Measurements from ENCODE around the gene PTPRT. TPM values are rescaled to one million over a fixed set of nuclear protein-coding genes. Genes with fewer than 3 reads are reported as not detected.

PTPRT gene
- total and polyA plus RNA-seq, 4 donors = 10.7 to 46.1 (median 32.0) TPM

DNA sequence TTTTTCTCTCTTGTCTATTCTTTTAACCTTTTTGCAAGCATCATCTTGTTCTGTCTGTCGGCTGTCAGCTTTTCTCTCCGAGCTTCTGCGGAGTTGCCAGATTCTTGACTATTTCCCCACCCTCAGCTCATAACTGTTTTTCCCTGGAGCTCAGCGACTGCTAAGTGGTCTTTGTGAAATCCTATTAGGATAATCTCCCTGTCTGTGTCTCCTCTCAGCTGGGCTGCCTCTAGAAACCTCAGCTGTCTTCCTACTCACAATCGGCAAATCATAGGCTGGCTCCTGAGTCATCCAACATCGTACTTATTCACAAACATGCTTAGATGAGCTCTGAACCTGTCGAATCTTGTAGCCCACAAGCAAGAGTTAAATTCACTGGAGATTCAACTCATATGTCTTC lies 332.3 kb downstream of the PTPRT start:
- Histone ChIP-seq H3K4me3 (ENCODE audit: low read depth, low read length) (no peak overlapping the region), H3K27ac (ENCODE audit: low read depth, low read length) (no peak overlapping the region), H3K9me3 (ENCODE audit: control insufficient read depth, insufficient read depth, low read length) (no peaks in the 10 kb centered on the region), H3K27me3 (ENCODE audit: control insufficient read depth, insufficient read depth, low read length) (no peaks in the 10 kb centered on the region), H3K36me3 (ENCODE audit: control insufficient read depth, insufficient read depth, low read length) (no peaks in the 10 kb centered on the region), H3K4me1 (ENCODE audit: control insufficient read depth, insufficient read depth, low read length) (no peaks in the 10 kb centered on the region)
- peak in 2 of 6 donors; percentile 33 for DNase-seq (ENCODE audit: low read depth in 4 of 6, low spot score in 6 of 6)
- 65% methylated on average over 7 of the region's 7 CpGs for WGBS (ENCODE audit: insufficient coverage)

DNA sequence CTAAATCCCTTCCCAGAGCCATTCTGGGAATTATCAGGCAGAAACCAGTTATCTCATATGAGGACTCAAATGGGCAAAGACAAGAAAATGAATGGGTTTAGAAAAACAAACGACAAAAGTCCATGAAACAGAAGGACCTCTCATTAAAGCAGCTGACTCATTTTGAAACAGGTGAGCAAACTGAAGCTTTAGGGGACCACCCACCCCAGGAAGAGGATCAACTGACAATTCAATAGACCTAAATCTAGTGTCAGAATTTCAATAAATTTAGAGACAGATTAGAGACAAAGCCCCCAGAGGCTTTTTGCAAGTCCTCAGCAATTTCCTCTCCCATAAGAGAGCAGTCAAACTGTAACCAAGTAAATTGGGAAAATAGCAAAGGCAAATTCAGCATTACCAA lies 333.8 kb downstream of the PTPRT start:
- no peak for DNase-seq (ENCODE audit: low read depth in 4 of 6, low spot score in 6 of 6)
- Histone ChIP-seq H3K4me3 (ENCODE audit: low read depth, low read length) (no peak overlapping the region), H3K9me3 (ENCODE audit: control insufficient read depth, insufficient read depth, low read length) (no peaks in the 10 kb centered on the region), H3K36me3 (ENCODE audit: control insufficient read depth, insufficient read depth, low read length) (no peaks in the 10 kb centered on the region), H3K27ac (ENCODE audit: low read depth, low read length) (no peak overlapping the region), H3K27me3 (ENCODE audit: control insufficient read depth, insufficient read depth, low read length) (no peaks in the 10 kb centered on the region), H3K4me1 (ENCODE audit: control insufficient read depth, insufficient read depth, low read length) (no peaks in the 10 kb centered on the region)
- no CpG with 5 or more reads among the region's 1 CpG for WGBS (ENCODE audit: insufficient coverage)

DNA sequence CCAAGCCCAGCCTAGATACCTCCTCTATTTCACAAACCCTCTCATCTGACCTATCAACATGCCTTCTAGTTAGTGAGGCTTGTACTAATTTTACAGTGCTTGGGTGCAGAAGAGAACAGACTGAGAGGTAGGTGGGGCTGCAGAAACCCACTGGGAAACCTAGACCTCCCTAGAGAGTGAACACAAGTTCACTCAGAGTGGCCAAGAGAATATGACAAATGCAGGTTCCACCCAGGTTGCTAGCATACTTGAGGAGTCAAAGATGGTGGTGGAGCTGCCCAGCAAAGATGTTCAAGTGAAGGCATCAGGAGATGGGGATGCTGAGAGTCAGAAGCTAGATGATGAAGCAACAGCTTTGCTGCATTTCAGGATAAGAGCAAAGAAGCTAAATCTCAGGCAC lies 337.0 kb downstream of the PTPRT start:
- no peaks in the 10 kb centered on the region for H3K36me3 ChIP-seq (ENCODE audit: control insufficient read depth, insufficient read depth, low read length)
- no peaks in the 10 kb centered on the region for H3K4me1 ChIP-seq (ENCODE audit: control insufficient read depth, insufficient read depth, low read length)
- H3K27me3 ChIP-seq (ENCODE audit: control insufficient read depth, insufficient read depth, low read length) = no peaks in the 10 kb centered on the region
- no peak overlapping the region for H3K27ac ChIP-seq (ENCODE audit: low read depth, low read length)
- no peak overlapping the region for H3K4me3 ChIP-seq (ENCODE audit: low read depth, low read length)
- H3K9me3 ChIP-seq (ENCODE audit: control insufficient read depth, insufficient read depth, low read length) = no peaks in the 10 kb centered on the region
- no peak for DNase-seq (ENCODE audit: low read depth in 4 of 6, low spot score in 6 of 6)

DNA sequence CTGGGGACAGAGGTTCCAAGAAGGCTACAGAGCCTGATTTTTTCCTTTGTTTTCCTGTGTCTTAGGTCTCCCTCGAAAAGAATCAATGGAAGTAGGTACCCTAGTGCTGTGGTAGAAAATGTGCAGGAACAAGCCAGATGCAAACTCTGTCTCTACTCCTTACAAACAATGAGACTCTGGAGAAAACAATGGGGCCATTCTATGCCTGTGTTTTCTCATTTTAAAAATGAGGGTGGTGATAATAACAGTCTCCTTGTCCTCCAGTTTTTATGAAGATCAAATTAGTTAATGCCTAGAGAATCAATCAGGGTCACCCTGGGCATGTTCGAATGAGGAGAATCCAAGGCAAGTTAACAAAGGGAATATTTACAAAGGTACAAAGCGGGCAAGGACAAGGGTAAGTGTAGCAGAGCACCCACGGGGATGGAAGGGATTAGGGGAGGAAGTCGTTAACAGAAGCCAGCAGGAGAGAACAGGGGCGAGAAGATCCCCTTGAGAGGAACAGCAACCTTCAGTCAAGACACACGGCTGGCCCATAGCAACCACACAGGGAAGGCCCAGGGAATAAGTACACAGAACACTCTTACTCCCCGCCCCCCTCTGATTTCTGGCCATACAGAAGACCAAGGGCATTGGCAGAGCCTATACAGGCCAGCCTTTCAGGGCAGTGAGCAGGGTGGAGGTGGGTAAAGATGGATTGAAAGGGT lies 342.8 kb downstream of the PTPRT start:
- Histone ChIP-seq H3K9me3 (ENCODE audit: control insufficient read depth, insufficient read depth, low read length) (no peaks in the 10 kb centered on the region), H3K27ac (ENCODE audit: low read depth, low read length) (no peak overlapping the region), H3K4me1 (ENCODE audit: control insufficient read depth, insufficient read depth, low read length) (no peaks in the 10 kb centered on the region), H3K36me3 (ENCODE audit: control insufficient read depth, insufficient read depth, low read length) (no peaks in the 10 kb centered on the region), H3K27me3 (ENCODE audit: control insufficient read depth, insufficient read depth, low read length) (no peaks in the 10 kb centered on the region), H3K4me3 (ENCODE audit: low read depth, low read length) (no peak overlapping the region)
- WGBS (ENCODE audit: insufficient coverage) = 78% methylated on average over 5 of the region's 8 CpGs
- no peak for DNase-seq (ENCODE audit: low read depth in 4 of 6, low spot score in 6 of 6)

DNA sequence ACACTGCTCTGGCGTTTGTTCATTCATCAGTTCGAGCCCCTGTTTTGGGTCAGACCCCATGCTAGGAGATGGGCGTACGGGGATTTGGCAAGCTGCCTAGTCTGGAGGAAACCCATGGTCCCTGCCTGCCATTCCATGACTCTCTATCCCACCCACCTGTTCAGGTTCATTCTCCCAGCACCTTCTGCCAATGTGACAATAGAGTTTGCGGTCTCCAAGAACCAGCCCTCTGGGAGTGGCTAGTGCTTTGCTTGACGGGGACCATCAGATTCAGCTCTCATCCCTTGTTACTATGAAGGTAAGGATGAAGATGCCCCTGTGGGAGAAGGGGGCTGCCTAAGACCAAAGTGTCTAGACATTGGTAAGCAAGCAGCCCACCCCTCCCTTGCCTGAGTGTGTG lies 345.0 kb downstream of the PTPRT start:
- DNase-seq (ENCODE audit: low read depth in 4 of 6, low spot score in 6 of 6) = no peak
- Histone ChIP-seq H3K27me3 (ENCODE audit: control insufficient read depth, insufficient read depth, low read length) (no peaks in the 10 kb centered on the region), H3K4me3 (ENCODE audit: low read depth, low read length) (no peak overlapping the region), H3K9me3 (ENCODE audit: control insufficient read depth, insufficient read depth, low read length) (no peaks in the 10 kb centered on the region), H3K36me3 (ENCODE audit: control insufficient read depth, insufficient read depth, low read length) (no peaks in the 10 kb centered on the region), H3K27ac (ENCODE audit: low read depth, low read length) (no peak overlapping the region), H3K4me1 (ENCODE audit: control insufficient read depth, insufficient read depth, low read length) (no peaks in the 10 kb centered on the region)
- WGBS (ENCODE audit: insufficient coverage) = 83% methylated on average over 5 of the region's 6 CpGs

DNA sequence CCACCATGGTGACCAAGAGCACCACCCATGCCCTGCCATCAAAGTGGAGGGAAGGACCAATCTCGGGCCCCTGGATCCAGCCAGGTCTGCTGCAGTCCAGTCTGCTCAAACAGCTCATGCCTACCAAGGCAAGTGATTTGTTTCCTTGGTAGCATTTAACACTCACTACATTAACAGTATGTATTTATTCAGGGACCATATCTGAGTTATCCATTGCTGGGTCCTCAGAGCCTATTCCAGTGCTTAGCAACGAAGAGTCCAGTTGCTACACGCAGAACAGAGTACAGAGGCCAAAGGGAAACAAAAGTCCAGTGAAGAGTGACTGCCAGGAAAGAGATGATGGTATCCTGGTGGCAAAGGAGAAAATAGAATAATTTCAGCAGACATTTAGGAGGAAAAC lies 352.2 kb downstream of the PTPRT start:
- H3K27me3 ChIP-seq (ENCODE audit: control insufficient read depth, insufficient read depth, low read length) = no peaks in the 10 kb centered on the region
- no peak overlapping the region for H3K27ac ChIP-seq (ENCODE audit: low read depth, low read length)
- H3K9me3 ChIP-seq (ENCODE audit: control insufficient read depth, insufficient read depth, low read length) = no peaks in the 10 kb centered on the region
- peaks cover 5% of the 10 kb centered on the region for H3K4me1 ChIP-seq (ENCODE audit: control insufficient read depth, insufficient read depth, low read length)
- no peaks in the 10 kb centered on the region for H3K36me3 ChIP-seq (ENCODE audit: control insufficient read depth, insufficient read depth, low read length)
- DNase-seq (ENCODE audit: low read depth in 4 of 6, low spot score in 6 of 6) = no peak
- H3K4me3 ChIP-seq (ENCODE audit: low read depth, low read length) = no peak overlapping the region
- 65% methylated on average over 2 of the region's 3 CpGs for WGBS (ENCODE audit: insufficient coverage)

DNA sequence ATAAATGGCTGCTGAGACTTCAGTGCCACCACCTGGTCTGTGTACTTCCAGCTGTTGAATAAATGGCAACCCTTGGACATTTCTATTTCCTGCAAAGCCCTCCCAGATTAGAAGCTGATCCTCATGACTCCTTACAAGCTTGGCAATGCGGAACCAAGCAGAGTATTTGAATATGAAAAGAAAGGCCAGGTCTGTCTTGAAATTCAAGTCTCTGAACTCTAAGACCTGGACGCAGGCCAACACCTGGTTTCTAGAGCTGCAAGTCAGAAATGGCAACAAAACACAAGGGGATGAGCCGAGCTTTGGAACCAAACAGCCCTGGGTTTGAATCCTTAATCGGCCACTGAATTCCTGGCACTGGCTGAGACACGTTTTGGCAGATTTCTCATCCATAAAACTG lies 353.4 kb downstream of the PTPRT start:
- no peaks in the 10 kb centered on the region for H3K27me3 ChIP-seq (ENCODE audit: control insufficient read depth, insufficient read depth, low read length)
- H3K27ac ChIP-seq (ENCODE audit: low read depth, low read length) = no peak overlapping the region
- no peaks in the 10 kb centered on the region for H3K36me3 ChIP-seq (ENCODE audit: control insufficient read depth, insufficient read depth, low read length)
- DNase-seq (ENCODE audit: low read depth in 4 of 6, low spot score in 6 of 6) = peak in 3 of 6 donors; percentile 12 to 39 (median 24)
- H3K4me3 ChIP-seq (ENCODE audit: low read depth, low read length) = no peak overlapping the region
- H3K4me1 ChIP-seq (ENCODE audit: control insufficient read depth, insufficient read depth, low read length) = peaks cover 5% of the 10 kb centered on the region
- WGBS (ENCODE audit: insufficient coverage) = 39% methylated on average over 3 of the region's 5 CpGs
- no peaks in the 10 kb centered on the region for H3K9me3 ChIP-seq (ENCODE audit: control insufficient read depth, insufficient read depth, low read length)

DNA sequence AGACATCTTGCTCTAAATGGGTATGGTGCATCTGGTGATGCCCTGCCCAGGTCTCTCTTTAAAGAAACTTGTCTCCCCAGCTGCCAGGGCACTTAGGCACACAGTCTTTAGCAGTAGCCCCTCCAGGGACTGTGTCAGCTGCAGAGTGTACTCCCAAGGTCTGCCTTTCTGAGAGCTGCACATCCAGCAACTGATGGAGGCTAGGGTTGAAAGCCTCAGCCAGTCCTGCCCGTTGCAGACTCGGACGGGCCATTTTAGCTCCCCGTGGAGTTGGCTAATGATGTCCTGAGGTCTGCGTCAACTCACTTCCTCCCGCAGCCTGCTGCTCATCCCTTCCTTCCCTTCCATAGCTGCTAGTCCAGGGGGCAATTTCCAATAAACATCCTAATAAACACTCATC lies 381.8 kb downstream of the PTPRT start:
- H3K9me3 ChIP-seq (ENCODE audit: control insufficient read depth, insufficient read depth, low read length) = no peaks in the 10 kb centered on the region
- 60% methylated on average over 6 of the region's 6 CpGs for WGBS (ENCODE audit: insufficient coverage)
- H3K27me3 ChIP-seq (ENCODE audit: control insufficient read depth, insufficient read depth, low read length) = no peaks in the 10 kb centered on the region
- no peak for DNase-seq (ENCODE audit: low read depth in 4 of 6, low spot score in 6 of 6)
- no peaks in the 10 kb centered on the region for H3K4me1 ChIP-seq (ENCODE audit: control insufficient read depth, insufficient read depth, low read length)
- H3K36me3 ChIP-seq (ENCODE audit: control insufficient read depth, insufficient read depth, low read length) = no peaks in the 10 kb centered on the region
- H3K27ac ChIP-seq (ENCODE audit: low read depth, low read length) = no peak overlapping the region
- H3K4me3 ChIP-seq (ENCODE audit: low read depth, low read length) = no peak overlapping the region

DNA sequence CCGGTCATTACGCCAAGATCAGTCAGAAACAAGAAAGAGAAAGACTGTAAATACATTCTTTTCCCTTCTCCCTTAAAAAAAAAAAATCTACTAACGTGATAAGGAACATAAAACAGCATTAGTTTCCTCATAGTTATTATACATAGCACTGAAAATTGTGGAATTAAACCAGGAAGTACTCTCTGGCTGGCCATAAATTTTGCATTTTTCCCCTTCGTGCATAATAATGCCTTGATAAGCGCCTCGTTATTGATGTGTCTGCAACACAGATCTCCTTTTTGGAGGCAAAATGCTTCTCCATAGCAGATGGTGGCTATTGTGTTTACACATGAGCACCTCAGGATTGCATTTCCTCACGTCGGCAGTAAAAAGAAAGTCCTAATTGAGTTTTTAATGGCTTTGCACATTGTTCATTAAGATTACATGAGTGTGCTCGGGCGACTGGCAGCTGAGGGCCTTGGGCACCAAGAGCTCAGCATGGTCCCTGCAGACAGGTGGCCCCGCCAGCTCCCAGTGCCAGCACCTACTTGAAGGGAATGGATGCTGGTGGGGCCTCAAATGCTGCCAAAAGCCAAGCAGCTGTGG lies 394.5 kb downstream of the PTPRT start:
- 48% methylated on average over 6 of the region's 11 CpGs for WGBS (ENCODE audit: insufficient coverage)
- DNase-seq (ENCODE audit: low read depth in 4 of 6, low spot score in 6 of 6) = peak; percentile 20 to 97 (median 56)

DNA sequence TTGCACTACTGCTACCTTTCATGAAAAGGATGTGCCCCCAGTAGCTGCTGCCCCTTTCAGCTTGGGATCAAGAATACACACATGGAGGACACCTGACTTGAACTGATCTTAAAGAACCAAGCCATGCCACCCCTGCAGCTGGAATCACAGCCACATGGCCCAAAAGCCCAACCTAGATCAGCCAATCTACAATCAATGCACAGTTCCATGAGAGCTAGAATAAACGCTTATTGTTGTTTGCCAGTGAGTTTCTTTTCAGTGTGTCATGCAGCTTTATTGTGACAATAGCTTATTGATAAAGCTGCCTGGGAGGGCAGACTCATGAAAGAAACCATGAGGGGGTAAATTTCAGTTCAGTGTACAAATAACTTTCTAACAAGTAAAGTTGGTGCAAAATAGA lies 397.7 kb downstream of the PTPRT start:
- H3K36me3 ChIP-seq (ENCODE audit: control insufficient read depth, insufficient read depth, low read length) = no peaks in the 10 kb centered on the region
- no CpG with 5 or more reads among the region's 1 CpG for WGBS (ENCODE audit: insufficient coverage)
- H3K9me3 ChIP-seq (ENCODE audit: control insufficient read depth, insufficient read depth, low read length) = no peaks in the 10 kb centered on the region
- no peak overlapping the region for H3K27ac ChIP-seq (ENCODE audit: low read depth, low read length)
- peak in 1 of 6 donors; percentile 10 for DNase-seq (ENCODE audit: low read depth in 4 of 6, low spot score in 6 of 6)
- H3K27me3 ChIP-seq (ENCODE audit: control insufficient read depth, insufficient read depth, low read length) = no peaks in the 10 kb centered on the region
- H3K4me1 ChIP-seq (ENCODE audit: control insufficient read depth, insufficient read depth, low read length) = peaks cover 7% of the 10 kb centered on the region
- no peak overlapping the region for H3K4me3 ChIP-seq (ENCODE audit: low read depth, low read length)

More for the DNA sequence above, 394.5 kb downstream of the PTPRT start:
- H3K27ac ChIP-seq (ENCODE audit: low read depth, low read length) = no peak overlapping the region
- peaks cover 7% of the 10 kb centered on the region for H3K4me1 ChIP-seq (ENCODE audit: control insufficient read depth, insufficient read depth, low read length)
- no peaks in the 10 kb centered on the region for H3K27me3 ChIP-seq (ENCODE audit: control insufficient read depth, insufficient read depth, low read length)
- H3K4me3 ChIP-seq (ENCODE audit: low read depth, low read length) = no peak overlapping the region
- no peaks in the 10 kb centered on the region for H3K36me3 ChIP-seq (ENCODE audit: control insufficient read depth, insufficient read depth, low read length)
- no peaks in the 10 kb centered on the region for H3K9me3 ChIP-seq (ENCODE audit: control insufficient read depth, insufficient read depth, low read length)

All from spinal cord (tissue), 10 donors.